ENCODE measurements around the gene ASPM.

ASPM gene

GRCh38 chr1:197083474-197083873 lies 63.0 kb downstream of the ASPM start:
- DNase-seq (ENCODE audit: low read depth, low spot score): no peak
- Histone ChIP-seq H3K9me3 (ENCODE audit: control insufficient read depth, insufficient read depth, low read length) (peaks cover 2% of the 10 kb centered on the region; the same call in 1 of the 2 replicates), H3K36me3 (ENCODE audit: control insufficient read depth, insufficient read depth, low read length) (peaks cover 11% of the 10 kb centered on the region), H3K4me1 (ENCODE audit: control insufficient read depth, insufficient read depth, low read length) (no peaks in the 10 kb centered on the region), H3K27me3 (ENCODE audit: control insufficient read depth, insufficient read depth, low read length) (no peaks in the 10 kb centered on the region), H3K27ac (ENCODE audit: low read length) (no peak overlapping the region), H3K4me3 (ENCODE audit: low read length) (no peak overlapping the region)

GRCh38 chr1:197081117-197081753 lies 65.2 kb downstream of the ASPM start:
- no peaks in the 10 kb centered on the region for H3K4me1 ChIP-seq (ENCODE audit: control insufficient read depth, insufficient read depth, low read length)
- no peaks in the 10 kb centered on the region for H3K27me3 ChIP-seq (ENCODE audit: control insufficient read depth, insufficient read depth, low read length)
- H3K36me3 ChIP-seq (ENCODE audit: control insufficient read depth, insufficient read depth, low read length): peaks cover 11% of the 10 kb centered on the region
- peaks cover 2% of the 10 kb centered on the region; the same call in 1 of the 2 replicates for H3K9me3 ChIP-seq (ENCODE audit: control insufficient read depth, insufficient read depth, low read length)
- no peak overlapping the region for H3K4me3 ChIP-seq (ENCODE audit: low read length)
- H3K27ac ChIP-seq (ENCODE audit: low read length): no peak overlapping the region
- no CpG with 5 or more reads among the region's 5 CpGs for WGBS (ENCODE audit: insufficient coverage, insufficient read length)
- no peak for DNase-seq (ENCODE audit: low read depth, low spot score)

- peaks cover 2% of the 10 kb centered on the region; the same call in 1 of the 2 replicates for H3K9me3 ChIP-seq (ENCODE audit: control insufficient read depth, insufficient read depth, low read length)
- no peak overlapping the region for H3K27ac ChIP-seq (ENCODE audit: low read length)
- no peak for DNase-seq (ENCODE audit: low read depth, low spot score)
- WGBS (ENCODE audit: insufficient coverage, insufficient read length): no CpG with 5 or more reads among the region's 2 CpGs
- H3K4me1 ChIP-seq (ENCODE audit: control insufficient read depth, insufficient read depth, low read length): no peaks in the 10 kb centered on the region
- no peak overlapping the region for H3K4me3 ChIP-seq (ENCODE audit: low read length)
- peaks cover 11% of the 10 kb centered on the region for H3K36me3 ChIP-seq (ENCODE audit: control insufficient read depth, insufficient read depth, low read length)
- H3K27me3 ChIP-seq (ENCODE audit: control insufficient read depth, insufficient read depth, low read length): no peaks in the 10 kb centered on the region
These were observed 66.1 kb downstream of the ASPM start for GRCh38 chr1:197080323-197080722.

- Histone ChIP-seq H3K9me3 (ENCODE audit: control insufficient read depth, insufficient read depth, low read length) (peaks cover 1% of the 10 kb centered on the region; the same call in 1 of the 2 replicates), H3K4me1 (ENCODE audit: control insufficient read depth, insufficient read depth, low read length) (no peaks in the 10 kb centered on the region), H3K27me3 (ENCODE audit: control insufficient read depth, insufficient read depth, low read length) (no peaks in the 10 kb centered on the region), H3K36me3 (ENCODE audit: control insufficient read depth, insufficient read depth, low read length) (no peaks in the 10 kb centered on the region), H3K4me3 (ENCODE audit: low read length) (no peak overlapping the region), H3K27ac (ENCODE audit: low read length) (no peak overlapping the region)
- DNase-seq (ENCODE audit: low read depth, low spot score): no peak
- WGBS (ENCODE audit: insufficient coverage, insufficient read length): 100% methylated on average over 1 of the region's 1 CpG
These were observed 69.9 kb downstream of the ASPM start for GRCh38 chr1:197076585-197076984.

GRCh38 chr1:197073978-197074377 lies 72.5 kb downstream of the ASPM start:
- DNase-seq (ENCODE audit: low read depth, low spot score): no peak
- no peaks in the 10 kb centered on the region for H3K27me3 ChIP-seq (ENCODE audit: control insufficient read depth, insufficient read depth, low read length)
- no peaks in the 10 kb centered on the region for H3K36me3 ChIP-seq (ENCODE audit: control insufficient read depth, insufficient read depth, low read length)
- WGBS (ENCODE audit: insufficient coverage, insufficient read length): no CpG with 5 or more reads among the region's 1 CpG
- H3K4me1 ChIP-seq (ENCODE audit: control insufficient read depth, insufficient read depth, low read length): no peaks in the 10 kb centered on the region
- no peak overlapping the region for H3K27ac ChIP-seq (ENCODE audit: low read length)
- no peak overlapping the region for H3K4me3 ChIP-seq (ENCODE audit: low read length)
- no peaks in the 10 kb centered on the region for H3K9me3 ChIP-seq (ENCODE audit: control insufficient read depth, insufficient read depth, low read length)

GRCh38 chr1:197067457-197067818 lies 79.0 kb downstream of the ASPM start:
- no peaks in the 10 kb centered on the region for H3K27me3 ChIP-seq (ENCODE audit: control insufficient read depth, insufficient read depth, low read length)
- H3K9me3 ChIP-seq (ENCODE audit: control insufficient read depth, insufficient read depth, low read length): no peaks in the 10 kb centered on the region
- H3K36me3 ChIP-seq (ENCODE audit: control insufficient read depth, insufficient read depth, low read length): no peaks in the 10 kb centered on the region
- no peak overlapping the region for H3K4me3 ChIP-seq (ENCODE audit: low read length)
- no peak for DNase-seq (ENCODE audit: low read depth, low spot score)
- H3K4me1 ChIP-seq (ENCODE audit: control insufficient read depth, insufficient read depth, low read length): no peaks in the 10 kb centered on the region
- no peak overlapping the region for H3K27ac ChIP-seq (ENCODE audit: low read length)

- no peak within 1 kb of the TSS for H3K27ac ChIP-seq (ENCODE audit: low read length)
- no peak within 1 kb of the TSS for H3K4me3 ChIP-seq (ENCODE audit: low read length)
- no peaks in the 10 kb centered on the region for H3K36me3 ChIP-seq (ENCODE audit: control insufficient read depth, insufficient read depth, low read length)
- no peaks in the 10 kb centered on the region for H3K4me1 ChIP-seq (ENCODE audit: control insufficient read depth, insufficient read depth, low read length)
- WGBS (ENCODE audit: insufficient coverage, insufficient read length): no CpG with 5 or more reads among the region's 3 CpGs
- no peaks in the 10 kb centered on the region for H3K27me3 ChIP-seq (ENCODE audit: control insufficient read depth, insufficient read depth, low read length)
- no peaks in the 10 kb centered on the region for H3K9me3 ChIP-seq (ENCODE audit: control insufficient read depth, insufficient read depth, low read length)
- DNase-seq (ENCODE audit: low read depth, low spot score): no peak
These were observed 79.6 kb downstream of the ASPM start, which contains the start of gene F13B for GRCh38 chr1:197066719-197067456. Gene F13B, minus strand, starts transcription at chr1:197067260. Its CDS starts 37 bp downstream, at chr1:197067223.

GRCh38 chr1:197066277-197066676 lies 80.2 kb downstream of the ASPM start:
- no peaks in the 10 kb centered on the region for H3K4me1 ChIP-seq (ENCODE audit: control insufficient read depth, insufficient read depth, low read length)
- no peak overlapping the region for H3K27ac ChIP-seq (ENCODE audit: low read length)
- H3K4me3 ChIP-seq (ENCODE audit: low read length): no peak overlapping the region
- H3K9me3 ChIP-seq (ENCODE audit: control insufficient read depth, insufficient read depth, low read length): no peaks in the 10 kb centered on the region
- no peaks in the 10 kb centered on the region for H3K36me3 ChIP-seq (ENCODE audit: control insufficient read depth, insufficient read depth, low read length)
- no CpG with 5 or more reads among the region's 1 CpG for WGBS (ENCODE audit: insufficient coverage, insufficient read length)
- DNase-seq (ENCODE audit: low read depth, low spot score): no peak
- no peaks in the 10 kb centered on the region for H3K27me3 ChIP-seq (ENCODE audit: control insufficient read depth, insufficient read depth, low read length)

GRCh38 chr1:197065559-197065958 lies 80.9 kb downstream of the ASPM start:
- DNase-seq (ENCODE audit: low read depth, low spot score): no peak
- Histone ChIP-seq H3K9me3 (ENCODE audit: control insufficient read depth, insufficient read depth, low read length) (no peaks in the 10 kb centered on the region), H3K27me3 (ENCODE audit: control insufficient read depth, insufficient read depth, low read length) (no peaks in the 10 kb centered on the region), H3K36me3 (ENCODE audit: control insufficient read depth, insufficient read depth, low read length) (no peaks in the 10 kb centered on the region), H3K4me1 (ENCODE audit: control insufficient read depth, insufficient read depth, low read length) (no peaks in the 10 kb centered on the region), H3K4me3 (ENCODE audit: low read length) (no peak overlapping the region), H3K27ac (ENCODE audit: low read length) (no peak overlapping the region)

- H3K4me1 ChIP-seq (ENCODE audit: control insufficient read depth, insufficient read depth, low read length): no peaks in the 10 kb centered on the region
- H3K27ac ChIP-seq (ENCODE audit: low read length): no peak overlapping the region
- WGBS (ENCODE audit: insufficient coverage, insufficient read length): no CpG with 5 or more reads among the region's 2 CpGs
These were observed 83.3 kb downstream of the ASPM start for GRCh38 chr1:197063212-197063611.

GRCh38 chr1:197062692-197063091 lies 83.8 kb downstream of the ASPM start:
- H3K36me3 ChIP-seq (ENCODE audit: control insufficient read depth, insufficient read depth, low read length): no peaks in the 10 kb centered on the region
- no CpG with 5 or more reads among the region's 2 CpGs for WGBS (ENCODE audit: insufficient coverage, insufficient read length)
- H3K4me3 ChIP-seq (ENCODE audit: low read length): no peak overlapping the region
- H3K4me1 ChIP-seq (ENCODE audit: control insufficient read depth, insufficient read depth, low read length): peaks cover 1% of the 10 kb centered on the region; the same call in 1 of the 2 replicates
- H3K9me3 ChIP-seq (ENCODE audit: control insufficient read depth, insufficient read depth, low read length): no peaks in the 10 kb centered on the region
- H3K27me3 ChIP-seq (ENCODE audit: control insufficient read depth, insufficient read depth, low read length): no peaks in the 10 kb centered on the region
- no peak for DNase-seq (ENCODE audit: low read depth, low spot score)
- H3K27ac ChIP-seq (ENCODE audit: low read length): no peak overlapping the region

More at GRCh38 chr1:197063212-197063611, 83.3 kb downstream of the ASPM start:
- no peaks in the 10 kb centered on the region for H3K9me3 ChIP-seq (ENCODE audit: control insufficient read depth, insufficient read depth, low read length)
- H3K4me3 ChIP-seq (ENCODE audit: low read length): no peak overlapping the region
- no peaks in the 10 kb centered on the region for H3K27me3 ChIP-seq (ENCODE audit: control insufficient read depth, insufficient read depth, low read length)
- H3K36me3 ChIP-seq (ENCODE audit: control insufficient read depth, insufficient read depth, low read length): no peaks in the 10 kb centered on the region
- no peak for DNase-seq (ENCODE audit: low read depth, low spot score)

Measured in iPS DF 6.9 (cell line).